K562 (cell line): ENCODE results near the gene HDLBP.

Experiments
- BDP1 ChIP-seq: IDR thresholded peaks from 3 replicates; pipeline ENCODE4 v1.6.1; 2011; ENCODE audit not compliant: insufficient read length, insufficient read depth
- CREB1 ChIP-seq, 2 experiments: sonication (generic) in 1 of 2; formaldehyde crosslinking in 1 of 2; IDR thresholded peaks; 2 replicates each; pipeline versions ENCODE4 v1.6.1 to v1.8.0; 2012 to 2022; ENCODE audit warnings: inconsistent platforms in 1 of 2, mild to moderate bottlenecking in 1 of 2, missing genetic modification reagents in 1 of 2, moderate library complexity in 1 of 2
- EGR1 ChIP-seq: fragments of 450-650 bp; conservative IDR thresholded peaks from 2 replicates; pipeline ENCODE4 v1.6.1; 2017; ENCODE audit warnings: mild to moderate bottlenecking
- ETV6 ChIP-seq, 3 experiments: fragments of 150-350 bp in 1 of 3; sonication (generic) in 1 of 3; formaldehyde crosslinking in 1 of 3; IDR thresholded peaks; 2 replicates each; pipeline versions ENCODE4 v1.6.1 to v1.8.0; 2014 to 2022; ENCODE audit warnings: borderline replicate concordance in 2 of 3, low read depth in 2 of 3, antibody characterized with exemption in 1 of 3, low read length in 1 of 3, mild to moderate bottlenecking in 1 of 3, missing genetic modification reagents in 1 of 3
- SMARCB1 ChIP-seq: IDR thresholded peaks from 2 replicates; pipeline ENCODE4 v1.6.1; 2011; ENCODE audit warnings: improper control_type of control experiment, low read depth; ENCODE audit not compliant: insufficient read length
- TF ChIP-seq, protein P1 (sequence below): fragments of 450-650 bp; formaldehyde crosslinking; IDR thresholded peaks from 2 replicates; pipeline ENCODE4 v1.4.0; 2020; ENCODE audit warnings: mild to moderate bottlenecking, moderate library complexity

DNA sequence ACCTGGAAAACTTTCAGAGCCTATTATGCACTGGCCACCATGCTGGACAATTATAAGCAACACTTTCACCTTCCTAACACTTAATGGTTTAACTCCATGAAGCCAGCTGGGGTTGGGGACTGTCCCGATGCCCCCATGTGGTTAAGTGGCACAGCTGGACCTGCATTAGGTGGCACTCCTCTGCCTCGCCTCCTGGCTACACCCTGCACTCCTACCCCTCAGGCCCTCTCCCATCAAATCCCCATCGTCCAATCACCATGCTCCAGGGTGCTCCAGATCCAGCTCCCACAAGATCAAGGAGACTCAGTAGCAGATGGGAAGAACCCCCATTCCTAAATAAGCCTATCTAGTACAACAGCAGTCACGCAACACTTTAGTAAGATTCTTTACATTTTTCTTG lies 53.8 kb downstream of the HDLBP start:
- TF ChIP-seq EGR1 (no peak), BDP1 (no peak), ETV6 (IDR thresholded peaks at IDR 0.05; ENCODE audit: borderline replicate concordance in 1 of 2, low read depth in 2 of 2, low read length in 1 of 2) (no peak), ETV6 (CRISPR knock-in tag; IDR thresholded peaks at IDR 0.05; ENCODE audit: borderline replicate concordance) (no peak), CREB1 (IDR thresholded peaks at IDR 0.05) (no peak), CREB1 (CRISPR knock-in tag; IDR thresholded peaks at IDR 0.05) (no peak), SMARCB1 (no peak)
- TF ChIP-seq, protein P1, sequence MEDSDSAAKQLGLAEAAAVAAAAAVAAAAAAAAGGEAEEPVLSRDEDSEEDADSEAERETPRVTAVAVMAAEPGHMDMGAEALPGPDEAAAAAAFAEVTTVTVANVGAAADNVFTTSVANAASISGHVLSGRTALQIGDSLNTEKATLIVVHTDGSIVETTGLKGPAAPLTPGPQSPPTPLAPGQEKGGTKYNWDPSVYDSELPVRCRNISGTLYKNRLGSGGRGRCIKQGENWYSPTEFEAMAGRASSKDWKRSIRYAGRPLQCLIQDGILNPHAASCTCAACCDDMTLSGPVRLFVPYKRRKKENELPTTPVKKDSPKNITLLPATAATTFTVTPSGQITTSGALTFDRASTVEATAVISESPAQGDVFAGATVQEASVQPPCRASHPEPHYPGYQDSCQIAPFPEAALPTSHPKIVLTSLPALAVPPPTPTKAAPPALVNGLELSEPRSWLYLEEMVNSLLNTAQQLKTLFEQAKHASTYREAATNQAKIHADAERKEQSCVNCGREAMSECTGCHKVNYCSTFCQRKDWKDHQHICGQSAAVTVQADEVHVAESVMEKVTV (CRISPR knock-in tag) = no peak
